HK-2 (cell line): ENCODE measurements around the gene OPALIN.

Experiments
- DNase-seq: peaks from one replicate; pipeline ENCODE4 v3.0.0-alpha.2; 2018; ENCODE audit not compliant: unreplicated experiment

Gene OPALIN

GRCh38 chr10:96299383-96299782, 59.4 kb downstream of the OPALIN start:
- DNase-seq = no peak

- DNase-seq = no peak
These were observed 60.4 kb downstream of the OPALIN start for GRCh38 chr10:96298362-96298761.

GRCh38 chr10:96297486-96297885, 61.3 kb downstream of the OPALIN start:
- DNase-seq = no peak

- no peak for DNase-seq
These were observed 63.3 kb downstream of the OPALIN start for GRCh38 chr10:96295475-96295874.
